DND-41 (cell line): ENCODE measurements around the gene DDX51.
"Not testable (repeated sequence)": the region's sequence is repeated elsewhere in the genome, so short reads cannot be mapped to it uniquely, and the experiment has no call there.

Source experiments
- EZH2 ChIP-seq: IDR thresholded peaks from 3 replicates; pipeline ENCODE4 v1.6.1; 2012; ENCODE audit warnings: borderline replicate concordance, low read depth, mild to moderate bottlenecking, moderate library complexity, low read length, inconsistent platforms; ENCODE audit not compliant: severe bottlenecking
- TF ChIP-seq, protein P1 (sequence below): IDR thresholded peaks from 2 replicates; pipeline ENCODE4 v1.5.1; 2012; ENCODE audit warnings: borderline replicate concordance, low read length, moderate library complexity, mild to moderate bottlenecking; ENCODE audit not compliant: poor library complexity, severe bottlenecking; ENCODE audit errors: extremely low read depth

DNA sequence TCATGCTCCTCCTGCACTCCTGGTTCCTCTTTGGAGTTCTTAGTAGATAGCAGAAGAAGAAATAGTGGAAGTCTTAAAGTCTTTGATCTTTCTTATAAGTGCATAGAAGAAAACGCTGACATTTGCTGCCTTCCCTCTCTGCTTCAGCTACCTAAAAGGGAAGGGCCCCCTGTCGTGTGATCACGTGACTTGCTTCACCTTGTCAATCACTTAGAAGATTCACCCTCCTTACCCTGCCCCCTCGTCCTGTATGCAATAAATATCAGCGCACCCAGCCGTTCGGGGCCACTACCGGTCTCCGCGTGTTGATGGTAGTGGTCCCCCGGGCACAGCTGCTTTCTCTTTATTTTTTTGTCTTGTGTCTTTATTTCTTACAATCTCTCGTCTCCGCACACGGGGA, 41.0 kb downstream of the DDX51 start:
- TF ChIP-seq, protein P1, sequence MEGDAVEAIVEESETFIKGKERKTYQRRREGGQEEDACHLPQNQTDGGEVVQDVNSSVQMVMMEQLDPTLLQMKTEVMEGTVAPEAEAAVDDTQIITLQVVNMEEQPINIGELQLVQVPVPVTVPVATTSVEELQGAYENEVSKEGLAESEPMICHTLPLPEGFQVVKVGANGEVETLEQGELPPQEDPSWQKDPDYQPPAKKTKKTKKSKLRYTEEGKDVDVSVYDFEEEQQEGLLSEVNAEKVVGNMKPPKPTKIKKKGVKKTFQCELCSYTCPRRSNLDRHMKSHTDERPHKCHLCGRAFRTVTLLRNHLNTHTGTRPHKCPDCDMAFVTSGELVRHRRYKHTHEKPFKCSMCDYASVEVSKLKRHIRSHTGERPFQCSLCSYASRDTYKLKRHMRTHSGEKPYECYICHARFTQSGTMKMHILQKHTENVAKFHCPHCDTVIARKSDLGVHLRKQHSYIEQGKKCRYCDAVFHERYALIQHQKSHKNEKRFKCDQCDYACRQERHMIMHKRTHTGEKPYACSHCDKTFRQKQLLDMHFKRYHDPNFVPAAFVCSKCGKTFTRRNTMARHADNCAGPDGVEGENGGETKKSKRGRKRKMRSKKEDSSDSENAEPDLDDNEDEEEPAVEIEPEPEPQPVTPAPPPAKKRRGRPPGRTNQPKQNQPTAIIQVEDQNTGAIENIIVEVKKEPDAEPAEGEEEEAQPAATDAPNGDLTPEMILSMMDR: not testable (repeated sequence)
- not testable (repeated sequence) for TF ChIP-seq EZH2
